A549 treated with RU486 at 1 μM for 4 hours (cell line): ENCODE results near the gene NPM3. TPM values are rescaled to one million over a fixed set of nuclear protein-coding genes. Genes with fewer than 3 reads are reported as not detected.

Experiments
- total RNA-seq: library from RNA; stranded (reverse); fragments of 200-300 nt; extraction: Qiagen RNA extraction; gene quantifications from 5 replicates; pipeline ENCODE4 v1.2.3, GENCODE V29; 2022; ENCODE audit warnings: low read depth

The NPM3 gene
- 104 to 134 TPM (median 118 TPM) in 5 replicates for total RNA-seq

GRCh38 chr10:101782811-101783735 is at the start of gene NPM3:
Gene NPM3, minus strand, starts transcription at chr10:101783446. Its CDS starts 56 bp downstream, at chr10:101783390.

GRCh38 chr10:101818119-101818871 is 35.0 kb upstream of the NPM3 start, which contains the start of gene OGA:
Gene OGA, minus strand, starts transcription at chr10:101818444. Its CDS starts 422 bp downstream, at chr10:101818022.

GRCh38 chr10:101775273-101776160 is 7.7 kb downstream of the NPM3 start, which contains the start of gene FGF8:
Gene FGF8, minus strand, starts transcription at chr10:101776114. Its CDS starts 214 bp downstream, at chr10:101775900.

Other genes with a start within 250 kb of the NPM3 start
- gene POLL, start 195.2 kb downstream of the NPM3 start, total RNA-seq: 11.6 to 19.9 TPM (median 15.3 TPM) in 5 replicates
- 33.3 to 40.5 TPM (median 35.2 TPM) in 5 replicates for gene DPCD, start 195.1 kb downstream of the NPM3 start, total RNA-seq
- gene FBXW4, start 88.3 kb downstream of the NPM3 start, total RNA-seq: 16.3 to 23.7 TPM (median 22.4 TPM) in 5 replicates
- 0.22 TPM in 1 of 5 replicates, not detected in the others for gene FGF8, start 7.3 kb downstream of the NPM3 start, total RNA-seq
- 54.8 to 76.3 TPM (median 67.3 TPM) in 5 replicates for gene OGA, start 35.0 kb upstream of the NPM3 start, total RNA-seq
- gene KCNIP2, start 60.4 kb upstream of the NPM3 start, total RNA-seq: 0.54 to 1.2 TPM (median 0.73 TPM) in 5 replicates